HuH-7.5 (cell line): Measurements from ENCODE around the gene LANCL1.
"Not testable (repeated sequence)": the region's sequence is repeated elsewhere in the genome, so short reads cannot be mapped to it uniquely, and the experiment has no call there.

Experiments used
- DNase-seq: peaks from one replicate; pipeline ENCODE4 v3.0.0; 2011; ENCODE audit warnings: low spot score

Gene LANCL1

DNA sequence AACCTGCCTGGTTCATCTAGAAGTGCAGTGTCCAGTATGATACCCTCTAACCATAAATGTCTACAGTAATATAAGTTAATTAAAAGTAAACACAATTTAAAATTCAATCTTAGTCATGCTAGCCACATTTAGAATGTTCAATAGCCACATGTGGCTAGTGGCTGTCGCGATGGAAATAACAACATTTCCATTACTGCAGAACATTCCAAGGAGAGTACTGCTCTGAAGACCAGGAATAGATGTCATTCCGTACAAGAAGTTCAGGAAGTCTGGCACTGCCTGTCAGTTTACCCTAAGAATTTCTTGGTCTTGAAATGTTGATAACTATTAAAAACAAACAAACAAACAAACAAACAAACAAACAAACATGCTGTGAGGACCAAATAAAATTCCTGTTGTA lies 17.2 kb downstream of the LANCL1 start:
- no peak for DNase-seq

DNA sequence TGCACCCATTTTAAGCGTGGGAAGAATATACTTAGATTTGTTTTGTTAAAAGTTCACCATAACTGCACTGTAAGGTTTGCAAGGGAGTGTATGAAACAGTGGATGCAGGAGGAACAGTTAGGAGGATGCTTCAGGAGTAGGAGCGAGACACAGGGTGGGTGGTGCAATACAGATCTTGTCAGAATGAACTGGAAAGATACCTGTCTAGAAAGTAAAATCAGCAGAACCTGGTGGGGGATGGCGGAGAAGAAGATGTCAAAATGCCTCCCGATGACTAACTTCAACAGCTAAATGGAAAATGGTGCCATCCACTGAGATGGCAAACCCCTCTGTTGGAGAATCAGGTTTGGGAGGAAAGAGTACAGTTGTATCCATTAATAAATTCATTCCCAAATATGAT lies 18.2 kb downstream of the LANCL1 start:
- DNase-seq: no peak

DNA sequence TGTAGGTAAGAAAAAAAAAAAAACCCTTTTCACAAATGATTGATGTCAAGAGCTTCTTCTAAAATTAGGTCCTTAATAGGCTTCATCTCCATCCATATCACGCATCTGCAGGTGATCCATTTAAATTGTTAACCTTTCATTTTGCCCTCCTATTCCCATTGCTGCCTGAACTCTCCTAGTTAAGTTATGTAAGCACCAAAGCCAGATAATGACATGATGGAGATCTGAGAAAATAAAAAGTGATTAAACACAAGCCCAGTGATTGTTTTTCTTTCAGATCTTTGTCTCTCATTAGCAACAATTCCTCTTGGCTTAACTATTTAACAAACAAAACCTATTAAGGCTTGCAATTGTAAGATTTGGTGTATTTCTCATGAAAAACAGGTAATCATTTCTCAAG lies 20.0 kb downstream of the LANCL1 start:
- DNase-seq: no peak

DNA sequence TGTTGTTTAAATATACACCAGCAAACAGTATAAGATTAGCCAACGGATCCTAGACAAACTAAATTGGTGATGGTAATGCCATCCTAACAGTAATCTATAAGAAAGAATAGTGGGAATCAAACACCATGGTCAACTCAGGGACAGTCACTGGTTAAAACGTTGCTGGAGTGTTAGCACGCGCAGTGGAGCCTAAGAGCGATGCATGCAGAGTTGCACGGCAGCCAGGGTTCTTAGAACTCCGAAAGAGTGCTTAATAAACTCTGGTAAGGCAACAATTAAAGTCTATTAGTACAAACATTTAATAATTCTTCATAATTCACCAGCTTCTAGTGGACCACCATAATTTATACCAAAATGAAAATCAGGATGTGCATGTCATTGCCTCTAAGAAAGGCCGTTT lies 22.2 kb downstream of the LANCL1 start:
- no peak for DNase-seq

DNA sequence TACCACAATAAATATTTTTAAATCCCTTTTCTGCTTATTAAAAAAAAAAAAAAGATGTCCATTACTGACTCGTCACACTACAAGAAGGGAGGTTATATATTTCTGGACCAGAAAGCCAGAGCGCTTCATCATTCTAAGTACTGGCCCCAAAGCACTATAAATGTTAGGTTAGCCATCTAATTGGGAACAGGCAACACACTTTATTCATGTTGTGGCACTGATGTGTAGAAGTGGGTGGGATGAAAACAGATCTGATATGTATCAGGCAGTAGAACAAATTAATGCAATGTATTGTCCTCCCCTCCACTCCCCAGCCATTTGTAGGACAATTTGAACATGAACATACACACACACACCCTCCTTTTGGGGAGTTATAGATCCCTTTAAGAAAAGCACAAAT lies 24.4 kb downstream of the LANCL1 start:
- DNase-seq: no peak

DNA sequence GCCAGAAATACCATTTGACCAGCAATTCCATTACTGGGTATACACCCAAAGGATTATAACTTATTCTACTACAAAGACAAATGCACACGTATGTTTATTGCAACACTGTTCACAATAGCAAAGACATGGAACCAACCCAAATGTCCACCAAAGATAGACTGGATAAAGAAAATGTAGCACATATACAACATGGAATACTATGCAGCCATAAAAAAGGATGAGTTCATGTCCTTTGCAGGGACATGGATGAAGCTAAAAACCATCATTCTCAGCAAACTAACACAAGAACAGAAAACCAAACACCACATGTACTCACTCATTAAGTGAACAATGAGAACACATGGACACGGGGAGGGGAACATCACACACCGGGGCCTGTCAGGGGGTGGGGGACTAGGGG lies 25.6 kb downstream of the LANCL1 start:
- not testable (repeated sequence) for DNase-seq

DNA sequence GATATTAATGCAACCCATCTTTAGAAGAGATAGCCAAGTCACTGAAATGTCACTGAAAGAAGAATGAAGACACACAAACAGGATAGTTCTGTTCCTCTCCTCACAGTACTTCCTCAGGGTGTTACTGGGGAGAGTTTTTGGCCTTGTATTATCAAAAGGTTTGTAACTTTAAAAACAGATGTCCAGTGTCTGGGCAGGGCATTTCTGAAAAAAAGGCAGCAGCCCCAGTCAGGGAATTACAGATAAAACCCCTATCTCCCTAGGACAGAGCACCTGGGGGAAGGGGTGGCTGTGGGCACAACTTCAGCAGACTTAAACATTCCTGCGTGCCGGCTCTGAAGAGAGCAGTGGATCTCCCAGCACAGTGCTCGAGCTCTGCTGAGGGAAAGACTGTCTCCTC lies 30.8 kb downstream of the LANCL1 start:
- no peak for DNase-seq

DNA sequence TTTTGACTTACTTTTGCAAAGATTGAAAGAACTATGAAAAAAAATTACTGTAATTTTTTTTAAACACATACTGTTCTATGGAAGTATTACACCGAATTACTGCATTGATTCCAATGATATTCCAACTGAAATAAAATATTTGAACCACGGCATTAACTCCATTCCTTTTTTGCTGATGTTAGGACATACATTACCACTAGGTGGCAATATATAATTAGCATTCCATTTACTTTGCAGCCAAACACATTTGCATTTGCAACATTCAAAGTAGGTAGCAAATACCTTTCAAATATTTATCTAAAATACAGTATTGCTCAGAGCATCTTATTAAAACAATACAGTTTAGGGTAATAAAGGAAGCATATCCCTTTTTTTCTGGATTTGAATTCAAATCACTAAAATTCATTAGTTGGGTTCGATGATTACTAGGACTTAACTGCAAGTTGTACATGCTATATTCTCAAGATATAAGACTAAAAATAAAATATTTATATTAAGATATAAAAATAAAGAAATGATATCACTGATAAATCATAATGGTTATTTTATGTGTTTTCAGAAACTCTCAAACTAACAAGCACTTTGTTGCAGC lies 31.3 kb downstream of the LANCL1 start:
- peak; percentile 7 for DNase-seq

DNA sequence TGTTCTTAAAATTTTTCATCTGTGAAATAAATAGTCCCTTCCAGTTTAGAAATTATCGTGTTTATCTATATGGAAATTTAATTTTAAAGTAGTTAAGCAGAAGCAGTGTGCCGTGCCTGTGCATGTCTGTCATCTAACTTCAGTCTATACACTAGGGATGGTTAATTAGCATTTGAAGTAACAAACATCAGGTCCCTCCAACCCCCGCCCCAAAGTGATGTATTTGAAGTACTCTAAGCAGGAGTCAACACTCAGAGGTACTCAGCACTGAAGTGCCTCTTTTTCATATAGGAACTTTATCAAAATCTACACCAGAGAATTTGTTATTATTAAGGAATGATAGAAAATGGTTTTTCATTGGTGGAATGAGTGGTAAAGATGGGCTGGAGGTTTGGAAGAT lies 33.0 kb downstream of the LANCL1 start:
- DNase-seq: no peak

DNA sequence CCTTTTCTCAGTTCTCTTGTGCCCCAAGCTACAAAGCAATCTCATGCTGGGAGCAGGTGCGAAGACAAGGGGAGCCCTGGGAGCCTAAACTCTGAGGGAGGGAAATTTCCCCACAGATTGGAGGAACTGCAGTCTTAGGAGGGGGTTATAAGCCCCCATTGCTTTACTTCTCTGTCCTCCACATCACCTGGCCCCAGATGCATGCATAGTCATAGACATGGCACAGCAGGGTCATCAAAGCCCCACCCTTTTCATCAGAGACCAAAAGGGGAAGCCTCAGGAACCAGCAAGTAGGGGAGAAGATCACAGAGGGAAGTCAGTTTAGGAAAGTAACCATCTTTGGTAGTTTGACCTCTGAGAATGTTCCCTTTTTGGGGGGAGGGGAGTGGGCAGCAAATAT lies 33.7 kb downstream of the LANCL1 start:
- no peak for DNase-seq

DNA sequence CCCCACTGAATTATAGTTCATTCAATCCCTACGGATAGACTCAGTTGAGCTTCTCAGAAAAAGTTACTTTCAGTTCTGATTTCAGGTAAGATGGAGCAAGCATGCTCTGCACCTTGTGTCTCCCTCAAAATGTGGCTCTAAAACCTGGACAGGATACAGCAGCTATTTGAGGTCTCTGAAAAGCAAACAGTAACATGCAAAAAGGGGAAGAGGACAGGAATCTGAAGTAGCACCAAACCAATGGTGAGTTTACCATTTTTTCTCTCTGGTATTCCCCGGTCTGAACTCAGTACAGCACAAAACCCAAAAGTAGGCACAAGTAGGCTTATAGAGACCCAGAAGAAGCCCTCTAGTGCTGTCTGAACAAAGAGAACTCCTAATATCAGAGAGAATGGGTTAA lies 34.1 kb downstream of the LANCL1 start:
- no peak for DNase-seq

DNA sequence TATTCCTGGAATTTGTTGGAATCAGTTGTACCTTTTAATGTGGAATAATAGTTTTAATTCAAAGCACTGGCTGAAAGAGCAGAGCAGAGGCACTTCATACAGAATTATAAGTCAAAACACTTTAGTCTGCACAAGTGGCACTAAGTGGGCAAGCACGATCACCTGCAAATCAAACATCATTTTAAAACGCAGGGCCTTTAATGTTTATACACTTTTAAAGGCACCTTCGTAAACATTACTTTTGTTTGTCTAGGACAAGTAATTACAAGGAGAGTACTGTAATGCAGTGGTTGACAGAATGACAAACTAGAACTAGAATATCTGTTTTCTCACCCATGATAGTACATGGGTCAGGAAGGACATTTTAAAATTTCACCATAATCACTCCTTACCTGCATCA lies 36.4 kb downstream of the LANCL1 start:
- DNase-seq: no peak

DNA sequence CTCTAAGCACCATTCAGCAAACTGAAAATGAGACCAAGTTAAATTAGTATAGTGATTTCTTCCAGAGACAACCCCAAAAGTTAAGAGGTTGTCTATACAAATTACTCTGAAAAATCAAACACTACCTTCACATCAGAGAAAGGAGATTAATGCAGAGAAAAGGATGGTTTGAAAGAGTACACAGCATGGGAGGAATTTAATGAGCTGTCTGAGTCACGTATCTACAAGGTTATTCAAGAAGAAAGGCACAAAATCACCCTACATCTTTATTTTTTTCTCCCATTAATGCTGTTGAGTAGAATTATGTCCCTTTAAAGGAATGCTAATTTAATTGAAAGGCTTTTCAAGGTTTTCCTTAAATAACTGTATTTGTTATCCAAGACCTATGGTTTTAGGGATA lies 41.1 kb downstream of the LANCL1 start:
- DNase-seq: no peak

DNA sequence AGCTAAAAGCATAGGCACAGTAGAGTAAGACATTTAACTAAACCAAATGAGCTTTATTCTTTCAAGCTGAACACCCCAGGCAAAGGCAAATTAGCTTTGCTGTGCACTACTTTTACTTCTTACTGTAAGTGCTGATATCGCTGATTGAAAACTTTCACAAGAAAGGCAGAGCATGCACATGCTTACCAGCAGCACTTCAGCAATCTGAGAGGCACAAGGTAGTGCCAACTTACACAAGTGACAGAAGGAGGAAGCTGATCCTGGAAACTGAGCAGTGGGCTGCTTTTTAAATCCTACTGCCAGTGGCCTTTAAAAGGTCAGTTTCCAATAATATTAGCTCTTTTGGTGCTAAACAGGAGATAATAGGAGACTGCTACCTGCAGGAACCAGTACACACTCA lies 43.9 kb downstream of the LANCL1 start:
- DNase-seq: no peak

DNA sequence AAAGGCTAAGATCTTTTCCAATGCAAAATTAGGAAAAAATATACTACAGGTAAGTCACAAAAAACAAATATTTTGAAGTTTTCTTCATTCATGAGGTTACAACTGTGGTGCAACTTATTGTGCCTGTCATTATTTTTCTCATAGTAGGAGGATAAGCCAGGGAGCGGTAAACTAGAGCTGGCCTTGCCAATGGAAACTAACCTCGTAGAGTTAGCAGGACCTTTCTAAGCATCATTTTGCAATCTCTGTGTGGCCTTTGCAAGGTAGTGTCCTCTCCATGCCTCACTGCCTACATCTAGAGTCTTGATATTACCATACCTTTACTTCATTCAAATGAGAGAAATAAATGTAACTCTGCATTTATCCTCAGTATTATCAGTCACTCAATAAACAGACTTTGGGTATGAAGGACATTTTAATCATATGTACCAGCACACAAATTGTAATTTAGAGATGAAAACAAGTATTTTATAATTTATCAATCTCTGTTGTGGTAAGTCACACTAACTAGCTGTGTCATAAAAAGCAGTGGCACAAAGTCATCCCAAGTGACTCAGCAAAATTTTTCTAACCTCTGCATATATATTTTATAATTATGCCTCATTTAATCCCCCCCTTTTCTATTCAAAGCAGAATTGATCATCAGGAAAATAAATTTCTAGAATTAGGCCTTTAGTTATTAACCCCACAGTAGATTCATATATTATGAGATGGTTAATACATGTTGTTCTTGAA lies 47.0 kb downstream of the LANCL1 start:
- DNase-seq: no peak

DNA sequence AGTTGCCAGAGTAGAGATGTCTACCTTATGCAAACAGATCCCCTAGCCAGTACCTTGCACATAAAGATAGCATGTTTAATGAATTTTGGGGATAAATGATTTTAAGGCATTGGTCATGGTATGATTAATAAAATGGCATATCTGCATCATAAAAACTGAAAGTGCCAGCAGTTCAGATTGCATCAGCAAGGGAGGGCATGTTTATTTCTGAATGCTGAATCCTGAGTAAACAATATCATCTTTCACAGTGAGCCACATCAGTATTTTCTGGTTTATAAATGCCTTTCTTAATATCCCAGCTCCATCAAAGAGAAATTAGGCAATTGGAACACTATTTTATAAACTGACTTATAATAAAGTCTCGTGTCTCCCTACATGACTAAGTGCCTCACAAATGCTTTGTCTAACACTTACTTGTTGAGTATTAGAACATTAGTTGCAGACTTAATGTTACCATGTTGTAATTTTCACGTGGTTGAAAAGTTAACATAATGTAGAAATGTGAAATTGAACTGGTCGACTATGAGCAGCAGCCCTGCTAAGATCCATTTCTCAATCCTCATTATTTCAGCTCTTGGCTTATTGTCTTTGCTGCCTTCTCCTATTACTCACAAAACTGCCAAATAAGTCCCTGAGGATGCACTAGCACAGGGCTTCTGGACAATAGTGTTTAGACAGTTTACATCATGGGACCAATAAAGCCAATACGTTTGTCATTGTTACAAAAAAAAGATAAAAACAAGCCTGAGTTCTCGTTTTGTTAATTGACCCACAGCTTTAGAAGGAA lies 48.0 kb downstream of the LANCL1 start:
- no peak for DNase-seq

DNA sequence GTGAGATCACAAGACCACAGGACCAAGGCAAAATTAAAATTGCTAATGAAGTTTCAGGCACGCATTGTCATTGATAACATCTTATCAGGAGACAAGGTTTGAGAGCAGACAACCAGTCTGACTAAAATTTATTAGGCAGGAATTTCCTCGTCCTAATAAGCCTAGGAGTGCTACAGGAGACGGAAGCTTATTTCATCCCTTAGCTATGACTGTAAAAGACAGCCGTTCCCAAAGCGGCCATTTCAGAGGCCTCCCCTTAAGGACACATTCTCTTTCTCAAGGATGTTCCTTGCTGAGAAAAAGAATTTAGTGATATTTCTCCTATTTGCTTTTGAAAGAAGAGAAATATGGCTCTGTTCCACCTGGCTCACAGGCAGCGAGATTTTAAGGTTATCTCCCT lies 49.2 kb downstream of the LANCL1 start:
- DNase-seq: not testable (repeated sequence)

DNA sequence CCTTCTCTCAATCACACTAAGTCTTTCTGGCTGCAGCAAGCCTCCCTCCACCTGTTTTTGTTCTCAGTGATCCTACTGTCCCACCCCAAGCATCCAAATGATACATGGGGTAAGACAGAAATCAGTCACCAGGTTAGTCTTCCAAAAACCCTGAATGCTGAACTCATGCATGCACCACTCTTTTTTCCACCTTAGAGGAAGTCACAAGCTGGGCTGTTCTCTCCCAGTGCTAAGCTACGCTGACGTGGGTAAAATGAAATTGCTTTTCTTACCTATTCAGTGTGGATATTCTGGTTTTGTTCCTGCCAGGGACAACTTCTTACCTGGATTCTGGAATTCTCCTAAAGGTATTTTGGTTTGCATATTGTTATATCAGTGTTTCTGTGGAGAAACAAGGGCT lies 54.2 kb downstream of the LANCL1 start:
- DNase-seq: no peak

DNA sequence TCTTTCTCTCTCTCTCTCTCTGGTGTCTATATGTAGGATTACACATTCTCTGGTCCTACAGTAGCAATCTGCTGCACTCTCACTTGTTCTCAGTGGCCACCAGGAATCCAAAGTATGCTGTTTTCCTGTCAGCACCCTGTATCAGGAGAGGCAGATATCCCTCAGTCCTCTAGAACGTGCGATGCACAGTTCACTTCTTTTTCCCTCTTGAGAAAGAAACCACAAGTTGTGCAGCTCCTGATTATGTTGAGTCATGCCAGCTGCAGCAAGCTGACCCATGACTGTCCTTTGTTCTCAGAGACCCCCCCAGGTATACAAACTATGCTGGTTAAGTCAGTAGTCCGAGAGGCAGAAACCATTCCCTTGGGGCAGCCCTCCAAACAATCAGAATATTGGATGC lies 54.6 kb downstream of the LANCL1 start:
- no peak for DNase-seq

DNA sequence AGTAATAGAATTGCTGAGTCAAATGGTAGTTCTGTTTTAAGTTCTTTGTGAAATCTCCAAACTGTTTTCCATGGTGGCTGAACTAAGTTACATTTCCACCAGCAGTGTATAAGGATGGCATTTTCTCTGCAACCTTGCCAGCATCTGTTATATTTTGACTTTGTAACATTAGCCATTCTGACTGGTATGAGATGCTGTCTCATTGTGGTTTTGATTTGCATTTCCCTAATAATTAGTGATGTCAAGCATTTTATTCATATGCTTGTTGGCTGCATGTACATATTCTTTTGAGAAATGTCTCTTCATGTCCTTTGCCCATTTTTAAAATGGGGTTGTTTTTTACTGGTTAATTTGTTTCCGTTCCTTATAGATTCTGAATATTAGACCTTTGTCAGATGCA lies 63.9 kb downstream of the LANCL1 start:
- no peak for DNase-seq

DNA sequence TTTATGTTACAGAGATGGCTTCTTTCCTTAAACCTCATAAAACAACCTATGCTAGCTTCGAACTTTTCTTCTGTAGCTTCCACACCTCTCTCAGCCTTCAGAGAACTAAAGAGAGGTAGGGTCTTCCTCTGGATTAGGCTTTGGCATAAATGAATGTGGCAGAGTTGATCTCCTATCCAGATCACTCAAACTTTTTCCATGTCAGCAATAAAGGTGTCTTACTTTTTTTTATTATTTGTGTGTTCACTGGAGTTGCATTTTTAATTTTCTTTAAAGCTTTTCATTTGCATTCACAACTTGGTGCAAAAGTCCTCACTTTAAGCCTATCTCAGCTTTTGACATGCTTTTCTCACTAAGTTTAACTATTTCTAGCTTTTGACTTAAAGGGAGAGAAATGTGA lies 66.0 kb downstream of the LANCL1 start:
- no peak for DNase-seq

DNA sequence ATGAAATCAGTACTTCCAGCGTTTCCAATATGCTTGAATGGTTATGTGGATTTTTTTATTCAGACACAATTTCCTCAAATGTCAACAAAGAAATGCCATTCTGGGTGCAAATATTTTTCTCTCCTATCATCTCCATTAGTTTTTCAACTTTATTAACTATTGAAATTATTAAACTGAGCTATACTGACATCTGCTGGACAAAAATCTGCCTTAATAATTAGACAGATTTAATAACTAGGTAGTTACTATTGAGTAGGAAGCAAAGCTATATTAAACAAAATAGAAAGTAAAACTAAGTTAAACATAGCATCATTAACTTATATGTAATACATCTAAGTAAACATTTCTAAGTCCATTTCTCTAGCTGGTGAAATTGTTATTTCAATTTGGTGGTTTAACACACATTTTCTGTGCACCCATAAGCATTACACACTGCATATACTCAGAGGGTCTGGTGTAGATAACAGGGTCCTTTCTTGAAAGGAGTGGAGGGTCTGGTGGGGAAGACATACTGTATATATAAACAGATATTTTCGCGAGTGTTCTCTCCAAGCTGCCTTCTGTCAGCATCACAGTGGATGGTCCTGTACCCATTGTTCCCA lies 77.0 kb downstream of the LANCL1 start:
- no peak for DNase-seq

DNA sequence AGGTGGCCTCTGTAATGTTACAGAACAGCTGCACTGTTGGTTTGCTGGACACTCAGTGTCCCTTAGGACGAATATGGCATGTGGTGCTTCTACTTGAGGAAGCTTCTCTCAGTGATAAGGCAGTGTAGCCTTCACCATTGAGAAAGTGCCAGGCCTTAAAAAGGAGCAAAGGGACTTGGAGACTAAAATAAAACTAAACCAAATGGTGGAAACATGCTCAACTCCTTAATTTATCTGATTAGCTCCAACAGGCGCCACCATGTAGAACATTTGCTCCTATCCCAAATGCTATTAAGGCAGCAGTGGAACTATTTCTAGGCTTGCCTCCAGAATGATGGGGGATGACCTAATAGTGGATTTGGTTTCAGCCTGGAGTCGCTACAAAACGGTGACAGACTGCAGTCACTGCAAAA lies 84.1 kb downstream of the LANCL1 start:
- no peak for DNase-seq
